ENCODE measurements around the gene HLA-DRB5.
"Not testable (repeated sequence)": the region's sequence is repeated elsewhere in the genome, so short reads cannot be mapped to it uniquely, and the experiment has no call there.

HLA-DRB5 gene

GRCh38 chr6:32529697-32530430 is at the start of gene HLA-DRB5:
HLA-DRB5 (minus strand) TSS chr6:32530287; CDS start chr6:32530224, 63 bp downstream.
- no peak for DNase-seq

- DNase-seq, result no peak
These were observed 48.9 kb upstream of the HLA-DRB5 start for GRCh38 chr6:32578962-32579361.

GRCh38 chr6:32577493-32577892 is 47.4 kb upstream of the HLA-DRB5 start:
- DNase-seq, result not testable (repeated sequence)

GRCh38 chr6:32576250-32576649 is 46.2 kb upstream of the HLA-DRB5 start:
- DNase-seq, result no peak

GRCh38 chr6:32570363-32570905 is 40.3 kb upstream of the HLA-DRB5 start:
- no peak for DNase-seq

- DNase-seq, result no peak
These were observed 38.5 kb upstream of the HLA-DRB5 start for GRCh38 chr6:32568561-32568960.

GRCh38 chr6:32566957-32567356 is 36.9 kb upstream of the HLA-DRB5 start:
- no peak for DNase-seq

GRCh38 chr6:32565511-32565910 is 35.4 kb upstream of the HLA-DRB5 start:
- DNase-seq, result no peak

GRCh38 chr6:32562940-32563339 is 32.9 kb upstream of the HLA-DRB5 start:
- DNase-seq, result no peak

- DNase-seq, result no peak
These were observed 29.7 kb upstream of the HLA-DRB5 start for GRCh38 chr6:32559747-32560146.

GRCh38 chr6:32558426-32559057 is 28.5 kb upstream of the HLA-DRB5 start:
- DNase-seq, result no peak

GRCh38 chr6:32554116-32554965 is 24.3 kb upstream of the HLA-DRB5 start:
- DNase-seq, result no peak

- DNase-seq, result no peak
These were observed 23.1 kb upstream of the HLA-DRB5 start for GRCh38 chr6:32553037-32553742.

- DNase-seq, result no peak
These were observed 21.3 kb upstream of the HLA-DRB5 start for GRCh38 chr6:32551410-32551809.

- no peak for DNase-seq
These were observed 9.8 kb upstream of the HLA-DRB5 start for GRCh38 chr6:32539839-32540238.

GRCh38 chr6:32530431-32530793 is 325 bp upstream of the HLA-DRB5 start:
- not testable (repeated sequence) for DNase-seq

- no peak for DNase-seq
These were observed 7.6 kb downstream of the HLA-DRB5 start for GRCh38 chr6:32522302-32523047.

GRCh38 chr6:32519910-32520258 is 10.2 kb downstream of the HLA-DRB5 start:
- DNase-seq, result no peak

- no peak for DNase-seq
These were observed 10.8 kb downstream of the HLA-DRB5 start for GRCh38 chr6:32519118-32519909.

- no peak for DNase-seq
These were observed 12.2 kb downstream of the HLA-DRB5 start for GRCh38 chr6:32517654-32518445.
